HUES48 (cell line): ENCODE results near the gene APBB2.
"Not testable (repeated sequence)": the region's sequence is repeated elsewhere in the genome, so short reads cannot be mapped to it uniquely, and the experiment has no call there.

ENCODE experiments used
- H3K27ac ChIP-seq: one replicate; pipeline ENCODE4 v1.7.0; 2013; ENCODE audit warnings: low read depth, low read length, inconsistent platforms
- H3K27me3 ChIP-seq: 2 replicates; pipeline ENCODE4 v1.6.1; 2013; ENCODE audit warnings: mild to moderate bottlenecking, low read length; ENCODE audit not compliant: control insufficient read depth, insufficient read depth
- H3K36me3 ChIP-seq: 2 replicates; pipeline ENCODE4 v1.6.1; 2013; ENCODE audit warnings: low read length; ENCODE audit not compliant: control insufficient read depth, insufficient read depth
- H3K4me1 ChIP-seq: 2 replicates; pipeline ENCODE4 v1.6.1; 2013; ENCODE audit warnings: mild to moderate bottlenecking, low read length; ENCODE audit not compliant: control insufficient read depth, insufficient read depth
- H3K4me3 ChIP-seq: 2 replicates; pipeline ENCODE4 v1.5.1; 2013; ENCODE audit warnings: mild to moderate bottlenecking, low read depth, low read length
- H3K9ac ChIP-seq: 2 replicates; pipeline ENCODE4 v1.6.1; 2013; ENCODE audit warnings: mild to moderate bottlenecking, low read depth, low read length, moderate library complexity
- H3K9me3 ChIP-seq: 2 replicates; pipeline ENCODE4 v1.6.1; 2013; ENCODE audit warnings: low read length; ENCODE audit not compliant: control insufficient read depth, insufficient read depth

Gene APBB2

DNA sequence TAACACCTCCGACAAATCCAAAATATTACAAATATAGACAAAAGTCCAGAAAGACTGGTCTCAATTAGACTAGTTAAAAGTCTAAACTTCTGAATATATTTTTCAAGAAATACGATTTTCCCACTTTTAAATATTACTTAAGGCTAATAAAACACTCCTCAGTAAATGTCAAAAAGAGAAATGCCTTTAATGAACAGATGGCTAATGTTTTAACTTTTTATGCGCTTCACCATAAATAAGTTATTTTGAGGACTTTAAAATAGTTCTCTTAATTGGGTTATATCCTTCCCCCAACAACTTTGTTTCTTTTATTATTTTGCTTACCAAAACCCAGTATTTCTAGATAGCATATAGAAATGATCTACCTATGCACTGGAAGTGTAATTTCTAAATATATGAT is 201.4 kb downstream of the APBB2 start:
- no peak overlapping the region for H3K27ac ChIP-seq
- H3K9ac ChIP-seq, result no peak overlapping the region
- peaks cover 3% of the 10 kb centered on the region; the same call in 1 of the 2 replicates for H3K4me1 ChIP-seq
- no peaks in the 10 kb centered on the region for H3K9me3 ChIP-seq
- H3K4me3 ChIP-seq, result no peak overlapping the region
- no peaks in the 10 kb centered on the region for H3K27me3 ChIP-seq
- no peaks in the 10 kb centered on the region for H3K36me3 ChIP-seq

DNA sequence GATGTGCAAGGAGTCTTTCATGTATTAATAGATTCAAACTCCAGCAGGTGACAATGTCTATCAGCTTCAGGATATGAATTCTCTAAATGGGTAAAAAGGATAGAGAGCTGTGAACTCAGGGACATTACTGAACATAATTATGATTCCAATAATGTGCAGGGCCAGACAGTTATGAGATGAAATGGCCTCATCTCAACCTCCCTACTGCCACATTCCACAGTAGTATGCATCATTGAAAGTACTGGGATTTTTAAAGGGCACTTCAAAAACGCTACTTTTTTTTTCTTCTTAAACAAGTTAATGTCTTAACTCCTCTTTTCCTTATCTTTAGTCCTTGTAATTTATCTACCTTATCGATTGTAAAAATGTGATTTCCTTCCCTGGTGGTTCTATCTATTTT is 202.0 kb downstream of the APBB2 start:
- no peaks in the 10 kb centered on the region for H3K27me3 ChIP-seq
- no peak overlapping the region for H3K4me3 ChIP-seq
- H3K4me1 ChIP-seq, result peaks cover 2% of the 10 kb centered on the region; the same call in 1 of the 2 replicates
- H3K9me3 ChIP-seq, result no peaks in the 10 kb centered on the region
- no peak overlapping the region for H3K27ac ChIP-seq
- H3K36me3 ChIP-seq, result no peaks in the 10 kb centered on the region
- no peak overlapping the region for H3K9ac ChIP-seq

DNA sequence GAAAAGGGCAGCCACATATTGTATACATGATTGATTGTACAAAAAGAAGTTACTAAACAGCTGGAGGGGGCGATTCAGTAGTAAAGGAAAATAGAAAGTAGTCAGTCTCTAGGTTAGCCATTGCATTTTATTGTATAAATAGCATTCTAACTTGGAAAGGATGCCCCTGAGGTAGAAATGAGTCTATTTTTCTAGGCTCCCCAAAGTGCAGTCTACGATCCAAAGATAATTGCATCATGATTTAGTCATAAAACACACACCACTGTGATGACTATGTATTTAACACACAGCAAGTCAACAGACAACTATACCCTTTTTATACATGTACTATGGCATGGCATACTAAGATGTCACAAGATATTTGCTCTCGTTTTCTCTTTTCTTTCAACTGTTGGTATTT is 204.9 kb downstream of the APBB2 start:
- no peaks in the 10 kb centered on the region for H3K27me3 ChIP-seq
- H3K36me3 ChIP-seq, result no peaks in the 10 kb centered on the region
- H3K9me3 ChIP-seq, result no peaks in the 10 kb centered on the region
- no peaks in the 10 kb centered on the region for H3K4me1 ChIP-seq
- no peak overlapping the region for H3K27ac ChIP-seq
- H3K4me3 ChIP-seq, result no peak overlapping the region
- no peak overlapping the region for H3K9ac ChIP-seq

DNA sequence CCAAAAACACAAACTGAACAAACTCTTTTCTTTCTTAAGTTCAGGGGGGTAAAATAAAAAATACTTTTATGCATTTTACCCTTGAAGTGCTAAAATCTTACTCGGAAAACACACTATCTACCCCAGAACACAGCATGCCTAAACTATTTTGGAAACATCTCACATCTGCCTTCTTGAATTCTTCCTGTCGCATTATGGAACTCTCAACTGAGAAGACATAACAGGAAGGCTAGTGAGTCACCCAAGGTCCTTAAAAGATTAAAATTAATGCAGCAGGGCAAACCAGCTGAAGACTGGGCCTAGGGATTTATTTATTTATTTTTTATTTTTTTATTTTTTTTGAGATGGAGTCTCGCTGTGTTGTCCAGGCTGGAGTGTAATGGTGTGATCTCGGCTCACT is 208.2 kb downstream of the APBB2 start:
- Histone ChIP-seq H3K4me3 (no peak overlapping the region), H3K27me3 (no peaks in the 10 kb centered on the region), H3K9me3 (no peaks in the 10 kb centered on the region), H3K36me3 (no peaks in the 10 kb centered on the region), H3K9ac (no peak overlapping the region), H3K27ac (no peak overlapping the region), H3K4me1 (peaks cover 6% of the 10 kb centered on the region; the same call in 1 of the 2 replicates)

DNA sequence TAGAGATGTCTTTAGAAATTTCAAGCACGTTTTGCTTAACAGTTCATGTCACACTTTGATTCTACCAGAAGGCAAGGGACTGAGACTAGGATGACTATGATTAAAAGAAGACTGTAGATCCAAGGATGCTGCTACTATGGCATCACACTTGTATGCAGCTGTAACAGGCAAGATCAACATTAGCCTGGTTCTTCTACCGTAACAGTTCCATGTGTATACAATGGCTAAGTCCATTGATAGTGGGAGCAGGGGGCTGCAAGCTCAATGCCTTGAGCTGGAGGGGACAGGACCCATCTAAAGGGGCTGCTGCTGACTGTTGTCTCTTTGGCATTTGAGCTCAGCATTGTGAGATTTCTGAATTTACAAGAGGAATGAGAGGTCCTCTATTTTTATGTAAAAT is 212.0 kb downstream of the APBB2 start:
- H3K27ac ChIP-seq, result no peak overlapping the region
- no peak overlapping the region for H3K4me3 ChIP-seq
- H3K9me3 ChIP-seq, result no peaks in the 10 kb centered on the region
- H3K36me3 ChIP-seq, result no peaks in the 10 kb centered on the region
- no peak overlapping the region for H3K9ac ChIP-seq
- H3K4me1 ChIP-seq, result peaks cover 20% of the 10 kb centered on the region
- no peaks in the 10 kb centered on the region for H3K27me3 ChIP-seq

DNA sequence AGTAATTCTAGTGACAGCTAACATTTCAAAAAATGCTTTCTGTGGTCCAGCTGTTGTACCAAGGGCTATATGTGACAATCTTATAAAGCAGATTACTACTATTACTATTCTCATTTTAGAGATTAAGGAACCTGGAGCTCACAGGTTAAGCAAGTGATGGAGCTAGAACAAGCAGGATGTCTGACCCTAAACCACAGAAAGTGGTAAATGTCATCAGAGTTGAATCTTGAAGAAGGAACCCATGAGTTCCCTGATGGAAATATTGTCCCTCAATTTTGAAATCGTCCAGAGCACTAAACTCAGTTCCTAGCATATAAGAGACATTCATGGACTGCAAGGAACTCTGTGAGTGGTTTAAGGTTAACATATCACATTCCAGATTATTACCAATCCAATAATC is 214.0 kb downstream of the APBB2 start:
- Histone ChIP-seq H3K9me3 (no peaks in the 10 kb centered on the region), H3K27me3 (no peaks in the 10 kb centered on the region), H3K4me3 (no peak overlapping the region), H3K27ac (no peak overlapping the region), H3K36me3 (no peaks in the 10 kb centered on the region), H3K9ac (no peak overlapping the region), H3K4me1 (peaks cover 20% of the 10 kb centered on the region)

DNA sequence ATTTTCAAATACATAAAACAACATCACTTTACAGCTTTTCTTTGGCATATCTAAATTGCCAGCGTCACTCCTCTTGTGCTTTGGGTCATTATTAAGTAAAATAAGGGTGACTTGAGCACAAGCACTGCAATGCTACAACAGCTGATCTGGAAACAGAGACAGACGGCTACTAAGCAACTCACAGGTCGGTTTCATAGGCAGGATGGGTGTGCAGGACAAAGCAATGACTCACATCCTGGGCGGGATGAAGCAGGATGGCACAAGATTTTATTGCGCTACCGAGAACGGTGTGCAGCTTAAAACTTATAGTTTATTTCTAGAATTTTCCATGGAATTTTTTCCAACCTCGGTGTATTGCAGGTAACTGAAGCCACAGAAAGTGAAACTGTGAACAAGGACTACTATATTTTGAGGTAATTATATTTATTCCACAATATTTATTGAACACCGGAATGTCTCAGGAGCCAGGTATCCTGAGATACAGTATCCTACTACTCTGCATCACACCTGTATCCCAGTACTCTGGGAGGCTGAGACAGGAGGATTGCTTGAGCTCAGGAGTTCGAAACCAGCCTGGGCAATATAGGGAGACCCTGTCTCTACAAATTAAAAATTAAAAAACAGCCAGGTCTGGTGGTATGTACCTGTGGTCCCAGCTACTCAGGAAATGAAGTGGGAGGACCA is 215.5 kb downstream of the APBB2 start:
- Histone ChIP-seq H3K9me3 (no peaks in the 10 kb centered on the region), H3K36me3 (no peaks in the 10 kb centered on the region), H3K4me1 (peaks cover 20% of the 10 kb centered on the region), H3K9ac (no peak overlapping the region), H3K27me3 (no peaks in the 10 kb centered on the region), H3K4me3 (no peak overlapping the region), H3K27ac (no peak overlapping the region)

DNA sequence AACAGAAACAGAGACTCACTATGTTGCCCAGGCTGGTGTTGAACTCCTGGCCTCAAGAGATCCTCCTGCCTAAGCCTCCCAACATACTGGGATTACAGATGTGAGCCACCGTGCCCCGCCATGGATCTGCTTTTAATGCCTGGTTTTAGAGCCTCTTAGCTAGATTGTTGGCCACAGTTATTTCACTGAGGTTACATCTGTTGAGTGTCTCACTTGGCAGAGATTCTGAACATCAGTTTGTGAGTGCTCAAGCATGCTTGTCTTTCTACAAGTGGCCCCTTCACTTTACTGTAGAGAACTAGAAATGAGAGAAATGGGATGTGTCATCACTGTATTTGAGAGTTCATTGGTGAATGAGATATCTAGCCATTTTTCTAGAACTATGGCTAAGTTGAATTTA is 218.5 kb downstream of the APBB2 start:
- Histone ChIP-seq H3K4me3 (no peak overlapping the region), H3K4me1 (peaks cover 14% of the 10 kb centered on the region), H3K9ac (no peak overlapping the region), H3K36me3 (no peaks in the 10 kb centered on the region), H3K9me3 (no peaks in the 10 kb centered on the region), H3K27me3 (no peaks in the 10 kb centered on the region), H3K27ac (no peak overlapping the region)

DNA sequence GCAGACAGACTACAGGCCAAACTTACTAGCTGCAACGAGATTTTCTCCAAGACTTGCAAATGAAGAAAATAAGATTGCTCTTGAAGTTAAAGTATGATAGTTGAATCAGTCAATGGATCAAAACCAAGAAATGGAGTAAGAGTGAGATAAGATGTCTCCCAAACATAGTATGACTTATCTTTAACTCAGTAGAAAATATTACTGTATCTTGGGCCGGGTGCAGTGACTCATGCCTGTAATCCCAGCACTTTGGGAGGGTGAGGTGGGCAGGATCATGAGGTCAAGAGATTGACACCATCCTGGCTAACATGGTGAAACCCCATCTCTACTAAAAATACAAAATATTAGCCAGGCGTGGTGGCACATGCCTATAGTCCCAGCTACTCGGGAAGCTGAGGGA is 220.0 kb downstream of the APBB2 start:
- not testable (repeated sequence) for H3K4me3 ChIP-seq, H3K9ac ChIP-seq, H3K36me3 ChIP-seq, H3K27ac ChIP-seq, H3K27me3 ChIP-seq, H3K9me3 ChIP-seq
- H3K4me1 ChIP-seq, result peaks cover 14% of the 10 kb centered on the region

DNA sequence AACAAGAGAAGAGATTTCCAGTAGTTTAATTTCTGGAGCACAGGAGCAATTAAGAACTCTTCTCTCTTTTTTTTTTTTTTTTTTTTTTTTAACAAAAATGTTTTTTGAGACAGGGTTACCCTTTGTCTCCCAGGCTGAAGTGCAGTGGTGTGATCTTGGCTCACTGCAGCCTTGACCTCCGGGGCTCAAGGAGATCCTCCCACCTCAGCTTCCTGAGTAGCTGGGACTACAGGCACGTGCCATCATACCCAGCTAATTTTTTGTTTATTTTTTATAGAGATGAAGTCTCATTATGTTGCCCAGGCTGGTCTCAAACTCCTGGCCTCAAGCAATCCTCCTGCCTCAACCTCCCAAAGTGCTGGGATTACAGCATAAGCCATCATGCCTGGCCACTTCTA is 221.0 kb downstream of the APBB2 start:
- not testable (repeated sequence) for H3K27ac ChIP-seq, H3K27me3 ChIP-seq, H3K4me1 ChIP-seq, H3K9ac ChIP-seq, H3K4me3 ChIP-seq, H3K9me3 ChIP-seq, H3K36me3 ChIP-seq

DNA sequence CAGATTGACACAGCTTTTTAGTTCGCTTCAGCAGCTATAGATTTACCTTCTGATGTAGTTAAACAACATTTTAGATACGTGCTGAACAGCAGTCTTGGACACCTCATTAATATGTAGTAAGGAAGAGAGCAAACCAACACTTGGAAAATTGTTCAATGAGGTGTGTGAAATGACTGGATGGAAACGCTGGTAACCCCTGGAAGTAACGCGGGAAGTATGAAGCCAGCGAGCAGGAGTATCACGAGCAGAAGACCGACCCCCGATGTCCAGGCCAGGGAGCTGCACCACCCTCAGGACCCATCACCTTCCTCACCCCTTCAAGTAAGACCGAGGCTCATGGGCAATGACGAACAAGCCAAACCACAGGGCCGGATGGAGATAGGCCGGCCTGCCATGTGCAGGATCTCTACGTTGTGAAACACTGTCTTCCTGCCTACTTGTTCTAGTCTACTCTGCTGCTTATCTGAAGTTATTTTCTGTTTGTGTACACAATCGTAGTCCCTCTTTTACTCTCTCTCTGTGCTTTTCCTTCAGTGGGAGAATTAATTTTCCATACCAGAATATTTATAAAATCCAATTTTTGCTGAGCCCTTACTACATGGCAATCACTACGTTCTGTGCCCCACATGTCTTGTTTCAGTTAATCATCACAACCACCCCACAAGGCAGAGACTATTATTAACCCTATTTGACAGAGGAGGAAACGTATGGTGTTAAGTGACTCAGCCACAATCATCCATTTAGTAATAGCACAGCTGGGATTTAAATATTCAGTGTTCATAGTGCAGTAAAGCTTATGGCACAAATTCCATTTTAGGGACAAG is 221.7 kb downstream of the APBB2 start:
- Histone ChIP-seq H3K36me3 (no peaks in the 10 kb centered on the region), H3K4me1 (peaks cover 3% of the 10 kb centered on the region), H3K27me3 (no peaks in the 10 kb centered on the region), H3K27ac (no peak overlapping the region), H3K9ac (no peak overlapping the region), H3K4me3 (no peak overlapping the region), H3K9me3 (no peaks in the 10 kb centered on the region)
